DND-41 (cell line): Measurements from ENCODE around the gene FARSB.

Experiments used
- ATAC-seq: fragments of 200-7000 bp; cut with Tn5 transposase; 3 replicates; pipeline ENCODE4 v1.9.1; 2021; ENCODE audit warnings: low read depth; ENCODE audit not compliant: insufficient read depth
- DNase-seq: peaks from one replicate; pipeline ENCODE4 v3.0.0-alpha.2; 2020
- H2AFZ ChIP-seq: 2 replicates; pipeline ENCODE4 v1.6.0; 2012; ENCODE audit warnings: low read depth, low read length
- H3K27ac ChIP-seq: 2 replicates; pipeline ENCODE4 v1.5.1; 2012; ENCODE audit warnings: low read length, inconsistent platforms
- H3K27me3 ChIP-seq: fragments of 200-600 bp; sonication (generic); 2 replicates; pipeline ENCODE4 v1.6.0; 2012; ENCODE audit warnings: low read length, mild to moderate bottlenecking, inconsistent platforms; ENCODE audit not compliant: insufficient read depth, poor library complexity
- H3K36me3 ChIP-seq: 2 replicates; pipeline ENCODE4 v1.5.1; 2012; ENCODE audit warnings: low read length, inconsistent platforms; ENCODE audit not compliant: insufficient read depth
- H3K4me1 ChIP-seq: 2 replicates; pipeline ENCODE4 v1.5.1; 2012; ENCODE audit warnings: mild to moderate bottlenecking, low read length; ENCODE audit not compliant: insufficient read depth
- H3K4me2 ChIP-seq: 2 replicates; pipeline ENCODE4 v1.6.0; 2012; ENCODE audit warnings: mild to moderate bottlenecking, moderate library complexity, low read length, inconsistent platforms; ENCODE audit not compliant: insufficient read depth
- H3K4me3 ChIP-seq, 2 experiments: fragments of 200-600 bp in 1 of 2; shearing (Covaris generic) in 1 of 2; 2 replicates each; pipeline ENCODE4 v1.5.1; 2012 to 2016; ENCODE audit warnings: inconsistent platforms in 2 of 2, low read length in 2 of 2, mild to moderate bottlenecking in 2 of 2, low read depth in 1 of 2, moderate library complexity in 1 of 2
- H3K79me2 ChIP-seq: 2 replicates; pipeline ENCODE4 v1.6.0; 2012; ENCODE audit warnings: low read length, inconsistent platforms; ENCODE audit not compliant: insufficient read depth
- H3K9ac ChIP-seq: 2 replicates; pipeline ENCODE4 v1.6.0; 2012; ENCODE audit warnings: low read depth, mild to moderate bottlenecking, inconsistent platforms, low read length, moderate library complexity
- H3K9me3 ChIP-seq: 2 replicates; pipeline ENCODE4 v1.5.1; 2012; ENCODE audit warnings: low read length, moderate library complexity, mild to moderate bottlenecking, inconsistent platforms; ENCODE audit not compliant: insufficient read depth, severe bottlenecking
- H4K20me1 ChIP-seq: 2 replicates; pipeline ENCODE4 v1.6.0; 2012; ENCODE audit warnings: low read length; ENCODE audit not compliant: insufficient read depth
- EZH2 ChIP-seq: IDR thresholded peaks from 3 replicates; pipeline ENCODE4 v1.6.1; 2012; ENCODE audit warnings: borderline replicate concordance, low read depth, mild to moderate bottlenecking, moderate library complexity, low read length, inconsistent platforms; ENCODE audit not compliant: severe bottlenecking
- TF ChIP-seq, protein P1 (sequence below): IDR thresholded peaks from 2 replicates; pipeline ENCODE4 v1.5.1; 2012; ENCODE audit warnings: borderline replicate concordance, low read length, moderate library complexity, mild to moderate bottlenecking; ENCODE audit not compliant: poor library complexity, severe bottlenecking; ENCODE audit errors: extremely low read depth

Gene FARSB

DNA sequence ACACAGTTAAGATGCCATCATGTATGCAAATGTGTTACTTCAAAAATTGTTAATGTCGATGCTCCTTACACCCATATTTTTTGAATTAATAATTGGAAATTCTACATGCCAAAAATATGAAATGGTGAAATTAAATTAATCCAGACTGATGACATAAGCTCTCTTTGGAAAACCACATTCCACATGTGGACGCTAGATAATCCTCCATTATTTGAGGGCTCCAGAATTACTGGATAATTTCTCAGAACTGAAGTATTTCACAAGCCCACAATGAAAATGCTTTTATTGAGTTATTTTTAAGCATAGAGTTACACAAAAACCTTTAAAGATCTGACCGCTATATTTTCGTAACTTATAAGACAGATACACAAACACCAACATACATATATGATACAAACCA lies 47.8 kb downstream of the FARSB start:
- Histone ChIP-seq H4K20me1 (no peaks in the 10 kb centered on the region), H3K27ac (no peak overlapping the region), H3K4me2 (no peak overlapping the region), H3K79me2 (peaks cover 4% of the 10 kb centered on the region; the same call in 1 of the 2 replicates), H3K36me3 (peaks cover 61% of the 10 kb centered on the region), H3K4me3 (no peak overlapping the region), H2AFZ (no peak overlapping the region), H3K4me1 (no peaks in the 10 kb centered on the region), H3K9me3 (no peaks in the 10 kb centered on the region), H3K27me3 (no peaks in the 10 kb centered on the region), H3K9ac (no peak overlapping the region)
- no peak for ATAC-seq
- DNase-seq, result no peak
- TF ChIP-seq, protein P1, sequence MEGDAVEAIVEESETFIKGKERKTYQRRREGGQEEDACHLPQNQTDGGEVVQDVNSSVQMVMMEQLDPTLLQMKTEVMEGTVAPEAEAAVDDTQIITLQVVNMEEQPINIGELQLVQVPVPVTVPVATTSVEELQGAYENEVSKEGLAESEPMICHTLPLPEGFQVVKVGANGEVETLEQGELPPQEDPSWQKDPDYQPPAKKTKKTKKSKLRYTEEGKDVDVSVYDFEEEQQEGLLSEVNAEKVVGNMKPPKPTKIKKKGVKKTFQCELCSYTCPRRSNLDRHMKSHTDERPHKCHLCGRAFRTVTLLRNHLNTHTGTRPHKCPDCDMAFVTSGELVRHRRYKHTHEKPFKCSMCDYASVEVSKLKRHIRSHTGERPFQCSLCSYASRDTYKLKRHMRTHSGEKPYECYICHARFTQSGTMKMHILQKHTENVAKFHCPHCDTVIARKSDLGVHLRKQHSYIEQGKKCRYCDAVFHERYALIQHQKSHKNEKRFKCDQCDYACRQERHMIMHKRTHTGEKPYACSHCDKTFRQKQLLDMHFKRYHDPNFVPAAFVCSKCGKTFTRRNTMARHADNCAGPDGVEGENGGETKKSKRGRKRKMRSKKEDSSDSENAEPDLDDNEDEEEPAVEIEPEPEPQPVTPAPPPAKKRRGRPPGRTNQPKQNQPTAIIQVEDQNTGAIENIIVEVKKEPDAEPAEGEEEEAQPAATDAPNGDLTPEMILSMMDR, result no peak

DNA sequence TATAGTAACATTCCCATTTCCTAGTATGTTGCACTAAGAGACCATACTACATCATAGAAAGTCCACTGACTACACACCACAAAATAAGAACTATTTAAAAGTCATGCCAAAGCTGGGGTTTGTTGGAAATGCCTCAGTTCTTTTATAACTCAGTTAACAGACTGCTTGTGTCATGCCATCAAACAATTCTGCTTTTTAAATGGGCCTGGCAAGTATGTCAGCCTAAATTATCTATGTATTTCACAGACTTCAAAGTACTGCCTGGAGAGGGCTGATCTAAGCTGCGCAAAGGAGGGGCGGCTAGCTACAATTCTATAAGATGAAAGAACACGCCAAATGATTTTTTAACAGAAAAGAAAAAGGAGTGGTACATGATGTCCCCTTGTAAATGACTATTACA lies 49.6 kb downstream of the FARSB start:
- no peaks in the 10 kb centered on the region for H3K9me3 ChIP-seq
- no peak for ATAC-seq
- H3K4me1 ChIP-seq, result no peaks in the 10 kb centered on the region
- no peak overlapping the region for H3K4me3 ChIP-seq
- no peak for DNase-seq
- no peak overlapping the region for H3K27ac ChIP-seq
- no peaks in the 10 kb centered on the region for H3K27me3 ChIP-seq
- peaks cover 49% of the 10 kb centered on the region for H3K36me3 ChIP-seq
- H2AFZ ChIP-seq, result no peak overlapping the region
- peaks cover 2% of the 10 kb centered on the region; the same call in 1 of the 2 replicates for H3K79me2 ChIP-seq
- H3K4me2 ChIP-seq, result no peak overlapping the region
- H4K20me1 ChIP-seq, result peaks cover 4% of the 10 kb centered on the region; the same call in 1 of the 2 replicates
- no peak overlapping the region for H3K9ac ChIP-seq
- TF ChIP-seq EZH2, result no peak
- TF ChIP-seq, protein P1, result no peak

DNA sequence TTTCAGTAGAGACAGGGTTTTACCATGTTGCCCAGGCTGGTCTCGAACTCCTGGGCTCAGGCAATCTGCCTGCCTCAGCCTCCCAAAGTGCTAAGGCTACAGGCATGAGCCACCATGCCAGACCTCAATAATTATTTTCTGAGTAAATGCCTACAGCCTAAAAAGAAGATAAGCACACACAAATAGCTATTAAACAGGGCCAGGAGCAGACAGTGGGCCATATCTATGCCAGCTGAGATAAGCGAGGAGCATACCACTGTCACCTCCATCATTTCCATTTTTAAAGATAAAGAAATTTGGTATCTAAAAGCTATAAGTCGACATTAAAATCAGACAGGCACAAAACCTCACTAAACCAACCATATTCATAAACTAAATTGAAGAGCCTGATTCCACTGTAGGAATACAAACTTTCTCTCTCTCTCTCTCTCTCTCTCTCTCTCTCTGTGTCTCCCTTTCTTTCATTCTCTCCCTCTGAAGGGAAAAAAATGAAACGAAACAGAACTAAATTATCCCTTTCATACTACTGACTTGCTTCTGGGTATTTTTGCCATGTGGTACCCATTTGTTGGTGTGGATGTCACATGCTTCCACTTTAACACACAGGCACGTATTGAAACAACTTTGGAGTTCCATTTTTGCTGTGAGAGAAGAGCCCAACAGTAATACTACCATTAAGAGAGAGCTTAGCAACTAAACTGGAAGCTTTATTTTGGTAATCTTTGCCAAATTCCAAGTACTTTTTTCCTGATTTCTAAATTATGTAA lies 51.0 kb downstream of the FARSB start:
- TF ChIP-seq, protein P1, result no peak
- no peak for TF ChIP-seq EZH2
- no peaks in the 10 kb centered on the region for H3K27me3 ChIP-seq
- no peaks in the 10 kb centered on the region for H3K4me1 ChIP-seq
- no peak overlapping the region for H3K27ac ChIP-seq
- H2AFZ ChIP-seq, result no peak overlapping the region
- no peaks in the 10 kb centered on the region for H3K9me3 ChIP-seq
- peaks cover 50% of the 10 kb centered on the region for H3K36me3 ChIP-seq
- peaks cover 2% of the 10 kb centered on the region; the same call in 1 of the 2 replicates for H3K79me2 ChIP-seq
- no peak overlapping the region for H3K4me3 ChIP-seq
- no peak overlapping the region for H3K4me2 ChIP-seq
- peaks cover 4% of the 10 kb centered on the region; the same call in 1 of the 2 replicates for H4K20me1 ChIP-seq
- ATAC-seq (no peak), DNase-seq (no peak)
- H3K9ac ChIP-seq, result no peak overlapping the region
